Uterus (tissue), 4 donors: ENCODE data around the gene ELOVL5. TPM values are rescaled to one million over a fixed set of nuclear protein-coding genes. Genes with fewer than 3 reads are reported as not detected.

ENCODE experiments used
- DNase-seq, 2 donors: peaks; one replicate each; pipeline ENCODE4 v3.0.0-alpha.2; 2019 to 2020
- H3K27ac ChIP-seq, 2 donors: fragments of 200-600 bp; sonication (generic); 1 replicate in 1 of 2; 2 replicates in 1 of 2; pipeline ENCODE4 v1.5.1; 2016 to 2018
- H3K27me3 ChIP-seq, 2 donors: fragments of 200-600 bp; sonication (generic); one replicate each; pipeline ENCODE4 v1.5.1; 2018 to 2019; ENCODE audit warnings: control low read depth in 1 of 2
- H3K36me3 ChIP-seq, 2 donors: fragments of 200-600 bp; sonication (generic); one replicate each; pipeline ENCODE4 v1.5.1; 2019; ENCODE audit warnings: control low read depth in 1 of 2
- H3K4me1 ChIP-seq, 2 donors: fragments of 200-600 bp; sonication (generic); one replicate each; pipeline ENCODE4 v1.5.1; 2018 to 2019; ENCODE audit warnings: control low read depth in 1 of 2
- H3K4me3 ChIP-seq, 2 donors: fragments of 200-600 bp; sonication (generic); 1 replicate in 1 of 2; 2 replicates in 1 of 2; pipeline ENCODE4 v1.5.1; 2018 to 2019; ENCODE audit warnings: mild to moderate bottlenecking in 1 of 2
- H3K9me3 ChIP-seq, 2 donors: fragments of 200-600 bp; sonication (generic); one replicate each; pipeline ENCODE4 v1.5.1; 2019; ENCODE audit warnings: control low read depth in 1 of 2
- POLR2A ChIP-seq, 2 donors: fragments of 450-650 bp; IDR thresholded peaks; one replicate each; pipeline ENCODE4 v1.6.1; 2016; ENCODE audit warnings: antibody characterized with exemption in 2 of 2, mild to moderate bottlenecking in 1 of 2, moderate library complexity in 1 of 2
- intact Hi-C: fragments of 100-400 bp; cut with DNase I; formaldehyde crosslinking; loops from one replicate; pipeline ENCODE4 v1.15.1; 2023; ENCODE audit warnings: low total_unique reads
- total RNA-seq, 4 donors: library from RNA; depleted of rRNA in 3 of 4; stranded (reverse); fragments of >200 nt in 3 of 4; gene quantifications; one replicate each; pipeline versions ENCODE4 v1.1.0 to v1.2.4, GENCODE V29; 2014 to 2023
- TF ChIP-seq, protein P1 (sequence below), 4 experiments: fragments of 200-600 bp in 2 of 4; fragments of 450-650 bp in 2 of 4; sonication (generic) in 2 of 4; IDR thresholded peaks; one replicate each; pipeline ENCODE4 v1.5.1; 2016 to 2019; ENCODE audit warnings: antibody characterized with exemption in 4 of 4, mild to moderate bottlenecking in 2 of 4, moderate library complexity in 1 of 4
- donor health status: DM: yes; HTN: yes; CAD: no.

The ELOVL5 gene
- total RNA-seq, 4 donors from 2014 or later, result 26.4 to 80.7 (median 48.4) TPM

DNA sequence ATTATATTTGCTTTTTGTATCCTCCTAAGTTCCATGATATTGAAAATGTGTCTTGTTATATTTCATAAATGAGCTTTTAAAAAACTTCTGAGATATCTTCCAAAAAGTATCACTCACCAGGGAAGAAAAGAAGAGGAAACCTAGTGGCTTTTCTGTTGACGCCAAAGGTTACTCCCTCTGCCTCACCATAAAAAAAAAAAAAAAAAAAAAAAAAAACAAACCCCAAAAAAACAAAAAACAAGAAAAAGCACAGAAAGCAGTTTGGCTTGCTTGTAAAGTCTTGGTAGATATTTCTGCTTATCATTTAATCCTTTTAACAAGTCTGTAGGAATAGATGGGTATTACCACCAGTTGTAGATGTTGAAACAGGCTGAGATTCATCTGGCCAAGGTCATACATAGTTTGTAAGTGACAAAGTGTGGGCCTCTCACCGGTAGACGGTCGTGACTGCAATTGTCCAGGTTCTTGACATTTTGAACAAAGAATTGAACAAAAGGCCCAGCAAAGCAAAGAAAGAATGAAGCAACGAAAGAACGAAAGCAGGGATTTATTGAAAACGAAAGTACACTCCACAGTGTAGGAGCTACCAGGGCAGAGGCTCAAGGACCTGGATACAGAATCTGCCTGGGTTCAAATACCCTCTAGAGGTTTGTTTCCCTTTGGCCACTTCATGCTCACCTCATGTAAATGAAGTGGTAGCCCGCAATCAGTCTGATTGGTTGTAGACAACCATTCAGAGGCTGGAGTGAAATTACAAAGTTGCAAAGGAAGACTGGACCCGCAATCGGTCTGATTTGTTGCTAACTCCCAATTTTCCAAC lies 11.6 kb upstream of the ELOVL5 start:
- no peaks in the 10 kb centered on the region for H3K36me3 ChIP-seq
- no peaks in the 10 kb centered on the region for H3K27me3 ChIP-seq
- H3K4me1 ChIP-seq, result peaks cover 0 to 3% of the 10 kb centered on the region in 2 donors
- H3K9me3 ChIP-seq, result no peaks in the 10 kb centered on the region
- H3K4me3 ChIP-seq, result peak overlapping the region; percentile 56 to 69
- DNase-seq, result no peak
- TF ChIP-seq, protein P1, sequence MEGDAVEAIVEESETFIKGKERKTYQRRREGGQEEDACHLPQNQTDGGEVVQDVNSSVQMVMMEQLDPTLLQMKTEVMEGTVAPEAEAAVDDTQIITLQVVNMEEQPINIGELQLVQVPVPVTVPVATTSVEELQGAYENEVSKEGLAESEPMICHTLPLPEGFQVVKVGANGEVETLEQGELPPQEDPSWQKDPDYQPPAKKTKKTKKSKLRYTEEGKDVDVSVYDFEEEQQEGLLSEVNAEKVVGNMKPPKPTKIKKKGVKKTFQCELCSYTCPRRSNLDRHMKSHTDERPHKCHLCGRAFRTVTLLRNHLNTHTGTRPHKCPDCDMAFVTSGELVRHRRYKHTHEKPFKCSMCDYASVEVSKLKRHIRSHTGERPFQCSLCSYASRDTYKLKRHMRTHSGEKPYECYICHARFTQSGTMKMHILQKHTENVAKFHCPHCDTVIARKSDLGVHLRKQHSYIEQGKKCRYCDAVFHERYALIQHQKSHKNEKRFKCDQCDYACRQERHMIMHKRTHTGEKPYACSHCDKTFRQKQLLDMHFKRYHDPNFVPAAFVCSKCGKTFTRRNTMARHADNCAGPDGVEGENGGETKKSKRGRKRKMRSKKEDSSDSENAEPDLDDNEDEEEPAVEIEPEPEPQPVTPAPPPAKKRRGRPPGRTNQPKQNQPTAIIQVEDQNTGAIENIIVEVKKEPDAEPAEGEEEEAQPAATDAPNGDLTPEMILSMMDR (IDR thresholded peaks at IDR 0.05), result no peak
- TF ChIP-seq POLR2A (IDR thresholded peaks at IDR 0.05), result no peak
- intact Hi-C loops, result no loop called here
- H3K27ac ChIP-seq, result peak overlapping the region; percentile 91 to 92

GRCh38 chr6:53359843-53360092 lies 11.0 kb upstream of the ELOVL5 start:
- peak overlapping the region; percentile 56 to 69 for H3K4me3 ChIP-seq
- intact Hi-C loops, result no loop called here

DNA sequence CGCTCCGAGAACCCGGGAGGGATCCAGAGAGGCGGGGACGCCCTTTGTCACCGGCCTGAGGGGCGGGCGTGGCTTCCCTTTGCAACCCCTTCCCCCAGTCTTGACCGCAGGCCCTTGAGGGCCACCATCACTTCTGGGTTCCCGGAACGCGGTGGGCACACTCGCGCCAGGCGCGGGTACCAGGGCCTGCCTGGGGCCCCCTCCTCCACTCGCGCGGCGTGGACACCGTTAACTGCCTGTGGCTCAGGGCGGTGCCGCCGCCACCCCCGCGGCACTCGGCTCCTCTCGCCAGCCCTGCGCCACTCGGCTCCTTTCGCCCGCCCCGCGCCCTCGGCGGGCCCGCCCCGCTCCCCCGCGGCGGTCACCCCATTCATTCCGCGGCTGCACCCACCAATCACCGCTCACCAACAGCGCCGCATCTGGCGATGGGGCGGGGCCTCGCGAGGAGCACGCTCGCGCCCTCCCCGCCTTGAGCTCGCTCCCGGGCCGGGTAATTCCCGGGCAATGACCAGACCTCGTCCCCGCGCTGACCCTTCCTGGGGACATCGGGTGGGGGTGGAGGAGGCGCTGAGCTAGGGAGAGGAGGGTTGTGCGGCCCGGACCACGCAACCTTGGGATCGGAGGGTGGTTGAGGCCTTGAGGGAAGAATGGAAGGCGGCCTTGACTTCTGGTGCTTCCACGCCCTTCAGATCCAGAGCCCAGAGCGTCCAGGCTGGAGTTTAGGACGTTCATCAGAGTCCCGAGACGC lies 10.5 kb upstream of the ELOVL5 start:
- peak overlapping the region; percentile 91 to 92 for H3K27ac ChIP-seq
- H3K4me3 ChIP-seq, result peak overlapping the region; percentile 56 to 69
- intact Hi-C loops, result no loop called here
- peaks cover 0 to 3% of the 10 kb centered on the region in 2 donors for H3K4me1 ChIP-seq
- no peaks in the 10 kb centered on the region for H3K9me3 ChIP-seq
- DNase-seq, result peak; percentile 91 to 95
- no peaks in the 10 kb centered on the region for H3K36me3 ChIP-seq
- no peaks in the 10 kb centered on the region for H3K27me3 ChIP-seq
- TF ChIP-seq, protein P1 (IDR thresholded peaks at IDR 0.05), result peak in 1 of 4 experiments; percentile 5
- peak; percentile 76 to 86 for TF ChIP-seq POLR2A (IDR thresholded peaks at IDR 0.05)

More at GRCh38 chr6:53359843-53360092, 11.0 kb upstream of the ELOVL5 start:
- H3K27ac ChIP-seq, result peak overlapping the region; percentile 91 to 92
- TF ChIP-seq, protein P1 (IDR thresholded peaks at IDR 0.05), result no peak
- no peak for TF ChIP-seq POLR2A (IDR thresholded peaks at IDR 0.05)
- H3K9me3 ChIP-seq, result no peaks in the 10 kb centered on the region
- H3K4me1 ChIP-seq, result peaks cover 0 to 3% of the 10 kb centered on the region in 2 donors
- no peaks in the 10 kb centered on the region for H3K27me3 ChIP-seq
- H3K36me3 ChIP-seq, result no peaks in the 10 kb centered on the region
- DNase-seq, result no peak

- Histone ChIP-seq H3K9me3 (no peaks in the 10 kb centered on the region), H3K4me3 (peak overlapping the region; percentile 56 to 69), H3K36me3 (no peaks in the 10 kb centered on the region), H3K4me1 (peaks cover 0 to 3% of the 10 kb centered on the region in 2 donors), H3K27me3 (no peaks in the 10 kb centered on the region), H3K27ac (peak overlapping the region; percentile 91 to 92)
- no peak for DNase-seq
- TF ChIP-seq, protein P1 (IDR thresholded peaks at IDR 0.05), result no peak
- TF ChIP-seq POLR2A (IDR thresholded peaks at IDR 0.05), result no peak
- intact Hi-C loops, result no loop called here
These were observed 9.8 kb upstream of the ELOVL5 start for GRCh38 chr6:53358440-53359094.
